LHCN-M2 (cell line): ENCODE results near the gene ZNF727. TPM values are rescaled to one million over a fixed set of nuclear protein-coding genes. Genes with fewer than 3 reads are reported as not detected.
"Not testable (repeated sequence)": the region's sequence is repeated elsewhere in the genome, so short reads cannot be mapped to it uniquely, and the experiment has no call there.

Experiments used
- DNase-seq: peaks from one replicate; pipeline ENCODE4 v3.0.0-alpha.2; 2012; ENCODE audit warnings: low read depth
- polyA plus RNA-seq: library from polyadenylated mRNA; unstranded; fragments of >200 nt; gene quantifications from one replicate; pipeline ENCODE4 v1.2.1, GENCODE V29; 2012; ENCODE audit warnings: missing spikeins
- total RNA-seq: library from RNA; depleted of rRNA; stranded (reverse); fragments of >200 nt; gene quantifications from 2 replicates; pipeline ENCODE4 v1.2.3, GENCODE V29; 2014; rRNA removed

ZNF727 gene
- total RNA-seq, result not detected in 2 replicates
- polyA plus RNA-seq, result not detected

GRCh38 chr7:64045301-64046040 lies at the start of gene ZNF727:
ZNF727 (plus strand) TSS chr7:64045434; CDS start chr7:64045622, 188 bp downstream.
- no peak for DNase-seq

- no peak for DNase-seq
Measured at GRCh38 chr7:63998549-63998948, 46.7 kb upstream of the ZNF727 start, which contains the start of gene ZNF722. ZNF722 (plus strand) TSS chr7:63998849; CDS start chr7:63998962, 113 bp downstream.

GRCh38 chr7:64015496-64015895 lies 29.7 kb upstream of the ZNF727 start:
- not testable (repeated sequence) for DNase-seq

- DNase-seq, result no peak
Measured at GRCh38 chr7:64035388-64035787, 9.8 kb upstream of the ZNF727 start.

- DNase-seq, result no peak
Measured at GRCh38 chr7:64037095-64037494, 8.1 kb upstream of the ZNF727 start.

GRCh38 chr7:64046041-64046389 lies 781 bp downstream of the ZNF727 start:
- DNase-seq, result no peak

- not testable (repeated sequence) for DNase-seq
Measured at GRCh38 chr7:64077837-64078698, 32.8 kb downstream of the ZNF727 start.

GRCh38 chr7:64078699-64078994 lies 33.4 kb downstream of the ZNF727 start:
- DNase-seq, result no peak

GRCh38 chr7:64087501-64087900 lies 42.3 kb downstream of the ZNF727 start:
- no peak for DNase-seq

GRCh38 chr7:64088863-64089262 lies 43.6 kb downstream of the ZNF727 start:
- DNase-seq, result not testable (repeated sequence)

Other genes with a start within 250 kb of the ZNF727 start
- not detected in 2 replicates for gene ZNF722, start 46.6 kb upstream of the ZNF727 start, total RNA-seq
- gene ZNF735, start 161.8 kb downstream of the ZNF727 start, total RNA-seq, result not detected in 2 replicates
- gene ZNF679, start 183.0 kb downstream of the ZNF727 start, total RNA-seq, result not detected in 2 replicates